Esophagus (tissue), 2 donors: ENCODE measurements around the gene LCN12. TPM values are rescaled to one million over a fixed set of nuclear protein-coding genes. Genes with fewer than 3 reads are reported as not detected.

Source experiments
- H3K27ac ChIP-seq, 2 donors: one replicate each; pipeline ENCODE4 v1.5.1; 2013; ENCODE audit warnings: low read depth in 2 of 2, mild to moderate bottlenecking in 2 of 2, inconsistent platforms in 1 of 2, low read length in 1 of 2, moderate library complexity in 1 of 2
- H3K27me3 ChIP-seq, 2 donors: one replicate each; pipeline ENCODE4 v1.6.1; 2013; ENCODE audit warnings: low read length in 2 of 2, control low read depth in 1 of 2, mild to moderate bottlenecking in 1 of 2; ENCODE audit not compliant: insufficient read depth in 2 of 2, control insufficient read depth in 1 of 2
- H3K36me3 ChIP-seq, 2 donors: one replicate each; pipeline ENCODE4 v1.6.1; 2013; ENCODE audit warnings: low read length in 1 of 2; ENCODE audit not compliant: control insufficient read depth in 2 of 2, insufficient read depth in 2 of 2
- H3K4me1 ChIP-seq, 2 donors: one replicate each; pipeline ENCODE4 v1.6.1; 2013; ENCODE audit warnings: low read length in 1 of 2; ENCODE audit not compliant: control insufficient read depth in 2 of 2, insufficient read depth in 2 of 2
- H3K4me3 ChIP-seq, 2 donors: one replicate each; pipeline ENCODE4 v1.5.1; 2013; ENCODE audit warnings: low read length in 2 of 2, mild to moderate bottlenecking in 2 of 2, low read depth in 1 of 2, moderate library complexity in 1 of 2
- H3K9me3 ChIP-seq, 2 donors: one replicate each; pipeline ENCODE4 v1.6.1; 2013; ENCODE audit warnings: mild to moderate bottlenecking in 2 of 2, low read depth in 1 of 2, low read length in 1 of 2, moderate library complexity in 1 of 2; ENCODE audit not compliant: control insufficient read depth in 2 of 2, insufficient read depth in 1 of 2
- WGBS, 2 donors: extraction: QIAGEN DNeasy Blood & Tissue Kit; methylation state at CpG; one replicate each; pipeline ENCODE4 v1.1.7; 2013; 5-methylcytosine and 5-hydroxymethylcytosine counted together
- polyA plus RNA-seq, 2 donors: library from polyadenylated mRNA; stranded (reverse); fragments of 200-250 nt; gene quantifications; one replicate each; pipeline ENCODE4 v1.2.3, GENCODE V29; 2013
- donor health status: healthy with polysubstance abuse.
- donor health status: Bipolar disorder and iron deficiency.

Gene LCN12
- polyA plus RNA-seq, 2 donors: 0.24 to 0.77 TPM

- peaks cover 0 to 2% of the 10 kb centered on the region in 2 donors for H3K4me1 ChIP-seq
Observed at GRCh38 chr9:136937186-136938001, 14.7 kb upstream of the LCN12 start.

GRCh38 chr9:136939431-136939995, 12.6 kb upstream of the LCN12 start:
- no peaks in the 10 kb centered on the region for H3K9me3 ChIP-seq
- H3K27me3 ChIP-seq: no peaks in the 10 kb centered on the region
- H3K4me3 ChIP-seq: no peak overlapping the region
- H3K27ac ChIP-seq: no peak overlapping the region
- peaks cover 16 to 51% of the 10 kb centered on the region in 2 donors for H3K36me3 ChIP-seq
- peaks cover 8 to 12% of the 10 kb centered on the region in 2 donors for H3K4me1 ChIP-seq
- 88 to 91% methylated on average over 28 of the region's 28 CpGs for WGBS, 2 donors

More at GRCh38 chr9:136937186-136938001, 14.7 kb upstream of the LCN12 start:
- Histone ChIP-seq H3K36me3 (peaks cover 16 to 41% of the 10 kb centered on the region in 2 donors), H3K27ac (no peak overlapping the region), H3K9me3 (no peaks in the 10 kb centered on the region), H3K4me3 (peak overlapping the region in 1 of 2 donors; percentile 8), H3K27me3 (no peaks in the 10 kb centered on the region)
- 91 to 93% methylated on average over 15 of the region's 15 CpGs for WGBS, 2 donors

- peaks cover 16 to 51% of the 10 kb centered on the region in 2 donors for H3K36me3 ChIP-seq
- no peak overlapping the region for H3K4me3 ChIP-seq
- peaks cover 8 to 12% of the 10 kb centered on the region in 2 donors for H3K4me1 ChIP-seq
- no peaks in the 10 kb centered on the region for H3K9me3 ChIP-seq
- no peaks in the 10 kb centered on the region for H3K27me3 ChIP-seq
- 67% methylated on average over 16 of the region's 16 CpGs for WGBS, 2 donors
- no peak overlapping the region for H3K27ac ChIP-seq
Observed at GRCh38 chr9:136939996-136940525, 12.0 kb upstream of the LCN12 start.

GRCh38 chr9:136940526-136941230, 11.4 kb upstream of the LCN12 start:
- Histone ChIP-seq H3K27me3 (no peaks in the 10 kb centered on the region), H3K36me3 (peaks cover 16 to 51% of the 10 kb centered on the region in 2 donors), H3K4me1 (peaks cover 8 to 12% of the 10 kb centered on the region in 2 donors), H3K4me3 (no peak overlapping the region), H3K9me3 (no peaks in the 10 kb centered on the region), H3K27ac (no peak overlapping the region)
- WGBS, 2 donors: 90 to 92% methylated on average over 41 to 42 of the region's 42 CpGs

- Histone ChIP-seq H3K36me3 (peaks cover 16 to 51% of the 10 kb centered on the region in 2 donors), H3K27ac (no peak overlapping the region), H3K9me3 (no peaks in the 10 kb centered on the region), H3K27me3 (no peaks in the 10 kb centered on the region), H3K4me1 (peaks cover 8 to 12% of the 10 kb centered on the region in 2 donors), H3K4me3 (no peak overlapping the region)
- 92% methylated on average over 55 of the region's 55 CpGs for WGBS, 2 donors
Observed at GRCh38 chr9:136941231-136942111, 10.6 kb upstream of the LCN12 start.

GRCh38 chr9:136942112-136942880, 9.8 kb upstream of the LCN12 start:
- no peaks in the 10 kb centered on the region for H3K27me3 ChIP-seq
- peaks cover 16 to 51% of the 10 kb centered on the region in 2 donors for H3K36me3 ChIP-seq
- 91 to 92% methylated on average over 55 to 60 of the region's 60 CpGs for WGBS, 2 donors
- H3K27ac ChIP-seq: no peak overlapping the region
- H3K9me3 ChIP-seq: no peaks in the 10 kb centered on the region
- peaks cover 8 to 12% of the 10 kb centered on the region in 2 donors for H3K4me1 ChIP-seq
- H3K4me3 ChIP-seq: no peak overlapping the region

GRCh38 chr9:136942881-136943230, 9.2 kb upstream of the LCN12 start:
- no peak overlapping the region for H3K27ac ChIP-seq
- peak overlapping the region; percentile 81 to 94 for H3K4me3 ChIP-seq
- H3K4me1 ChIP-seq: peaks cover 8 to 12% of the 10 kb centered on the region in 2 donors
- peaks cover 13 to 45% of the 10 kb centered on the region in 2 donors for H3K36me3 ChIP-seq
- 92 to 95% methylated on average over 16 of the region's 16 CpGs for WGBS, 2 donors
- no peaks in the 10 kb centered on the region for H3K9me3 ChIP-seq
- no peaks in the 10 kb centered on the region for H3K27me3 ChIP-seq

- Histone ChIP-seq H3K4me1 (peaks cover 8 to 15% of the 10 kb centered on the region in 2 donors), H3K27ac (peak overlapping the region; percentile 84 to 89), H3K9me3 (no peaks in the 10 kb centered on the region), H3K36me3 (peaks cover 13 to 42% of the 10 kb centered on the region in 2 donors), H3K27me3 (no peaks in the 10 kb centered on the region), H3K4me3 (peak overlapping the region; percentile 81 to 94)
- 15 to 16% methylated on average over 57 to 61 of the region's 61 CpGs for WGBS, 2 donors
Observed at GRCh38 chr9:136943291-136944211, 8.5 kb upstream of the LCN12 start.
